Thyroid gland (tissue), 4 donors: ENCODE data around the gene ACVR2A. TPM values are rescaled to one million over a fixed set of nuclear protein-coding genes. Genes with fewer than 3 reads are reported as not detected.

Experiments used
- DNase-seq, 2 donors: peaks; one replicate each; pipeline ENCODE4 v3.0.0-alpha.2; 2019
- H3K27ac ChIP-seq, 3 donors: fragments of 200-600 bp; sonication (generic); 1 replicate in 2 of 3; 2 replicates in 1 of 3; pipeline ENCODE4 v1.5.1; 2016 to 2019; ENCODE audit warnings: mild to moderate bottlenecking in 1 of 3, moderate library complexity in 1 of 3
- H3K27me3 ChIP-seq: fragments of 200-600 bp; sonication (generic); one replicate; pipeline ENCODE4 v1.5.1; 2019
- H3K36me3 ChIP-seq, 2 donors: fragments of 200-600 bp; sonication (generic); one replicate each; pipeline ENCODE4 v1.5.1; 2016 to 2019
- H3K4me1 ChIP-seq, 2 donors: fragments of 200-600 bp; sonication (generic); one replicate each; pipeline ENCODE4 v1.5.1; 2017 to 2019
- H3K4me3 ChIP-seq, 3 donors: fragments of 200-600 bp; sonication (generic); replicated peaks in 1 of 3; 1 replicate in 2 of 3; 2 replicates in 1 of 3; pipeline ENCODE4 v1.5.1; 2016; ENCODE audit warnings: mild to moderate bottlenecking in 1 of 3
- H3K9me3 ChIP-seq: fragments of 200-600 bp; sonication (generic); one replicate; pipeline ENCODE4 v1.5.1; 2017
- CTCF ChIP-seq, 6 experiments: fragments of 200-600 bp in 3 of 6; fragments of 450-650 bp in 3 of 6; sonication (generic) in 3 of 6; IDR thresholded peaks; one replicate each; pipeline ENCODE4 v1.5.1; 2016 to 2019; ENCODE audit warnings: antibody characterized with exemption in 6 of 6, mild to moderate bottlenecking in 2 of 6, inconsistent platforms in 1 of 6, moderate library complexity in 1 of 6
- POLR2A ChIP-seq, 2 donors: fragments of 450-650 bp; IDR thresholded peaks; one replicate each; pipeline ENCODE4 v1.6.1; 2017; ENCODE audit warnings: antibody characterized with exemption in 2 of 2, mild to moderate bottlenecking in 2 of 2, moderate library complexity in 1 of 2
- WGBS, 2 donors: methylation state at CpG; one replicate each; pipeline ENCODE4 v1.1.5; 2017; 5-methylcytosine and 5-hydroxymethylcytosine counted together
- intact Hi-C: fragments of 100-400 bp; cut with DNase I; formaldehyde crosslinking; loops from one replicate; pipeline ENCODE4 v1.15.1; 2023
- total RNA-seq, 4 donors: library from RNA; depleted of rRNA; stranded (reverse); fragments of >200 nt; gene quantifications; one replicate each; pipeline ENCODE4 v1.2.3, GENCODE V29; 2016

Gene ACVR2A
- total RNA-seq, 4 donors from 2014 or later: 18.4 to 34.9 (median 24.8) TPM

- intact Hi-C loops: no loop called here
Measured at GRCh38 chr2:147873859-147874483, 29.1 kb downstream of the ACVR2A start.

GRCh38 chr2:147879846-147880245 is 35.0 kb downstream of the ACVR2A start:
- Histone ChIP-seq H3K4me1 (peaks cover 6 to 7% of the 10 kb centered on the region in 2 donors), H3K27ac (no peak overlapping the region), H3K4me3 (no peak overlapping the region), H3K36me3 (no peaks in the 10 kb centered on the region), H3K27me3 (no peaks in the 10 kb centered on the region), H3K9me3 (no peaks in the 10 kb centered on the region)
- intact Hi-C loops: no loop called here
- no peak for TF ChIP-seq POLR2A (IDR thresholded peaks at IDR 0.05)
- TF ChIP-seq CTCF (IDR thresholded peaks at IDR 0.05): no peak
- DNase-seq: no peak

More at GRCh38 chr2:147873859-147874483, 29.1 kb downstream of the ACVR2A start:
- DNase-seq: no peak
- no peak overlapping the region for H3K27ac ChIP-seq
- TF ChIP-seq CTCF (IDR thresholded peaks at IDR 0.05) (no peak), POLR2A (IDR thresholded peaks at IDR 0.05) (no peak)
- WGBS, 2 donors: 77 to 97% methylated on average over 1 of the region's 1 CpG
- no peaks in the 10 kb centered on the region for H3K9me3 ChIP-seq
- H3K27me3 ChIP-seq: no peaks in the 10 kb centered on the region
- no peak overlapping the region for H3K4me3 ChIP-seq
- H3K36me3 ChIP-seq: no peaks in the 10 kb centered on the region
- no peaks in the 10 kb centered on the region for H3K4me1 ChIP-seq

GRCh38 chr2:147882631-147883030 is 37.8 kb downstream of the ACVR2A start:
- no peaks in the 10 kb centered on the region for H3K27me3 ChIP-seq
- H3K27ac ChIP-seq: no peak overlapping the region
- no peaks in the 10 kb centered on the region for H3K36me3 ChIP-seq
- TF ChIP-seq CTCF (IDR thresholded peaks at IDR 0.05) (no peak), POLR2A (IDR thresholded peaks at IDR 0.05) (no peak)
- no peak overlapping the region for H3K4me3 ChIP-seq
- no peak for DNase-seq
- peaks cover 9% of the 10 kb centered on the region in 2 donors for H3K4me1 ChIP-seq
- H3K9me3 ChIP-seq: no peaks in the 10 kb centered on the region
- intact Hi-C loops: no loop called here

GRCh38 chr2:147884830-147885229 is 40.0 kb downstream of the ACVR2A start:
- no peaks in the 10 kb centered on the region for H3K36me3 ChIP-seq
- TF ChIP-seq POLR2A (IDR thresholded peaks at IDR 0.05): no peak
- TF ChIP-seq CTCF (IDR thresholded peaks at IDR 0.05): no peak
- no peak overlapping the region for H3K27ac ChIP-seq
- peaks cover 9% of the 10 kb centered on the region in 2 donors for H3K4me1 ChIP-seq
- no peak overlapping the region for H3K4me3 ChIP-seq
- intact Hi-C loops: no loop called here
- H3K9me3 ChIP-seq: no peaks in the 10 kb centered on the region
- no peak for DNase-seq
- no peaks in the 10 kb centered on the region for H3K27me3 ChIP-seq

- no peak overlapping the region for H3K27ac ChIP-seq
- TF ChIP-seq POLR2A (IDR thresholded peaks at IDR 0.05): no peak
- TF ChIP-seq CTCF (IDR thresholded peaks at IDR 0.05): no peak
- DNase-seq: no peak
- H3K4me3 ChIP-seq: no peak overlapping the region
- intact Hi-C loops: no loop called here
- WGBS, 2 donors: 84 to 85% methylated on average over 2 of the region's 2 CpGs
- H3K27me3 ChIP-seq: no peaks in the 10 kb centered on the region
- H3K9me3 ChIP-seq: no peaks in the 10 kb centered on the region
- no peaks in the 10 kb centered on the region for H3K36me3 ChIP-seq
- peaks cover 9% of the 10 kb centered on the region in 2 donors for H3K4me1 ChIP-seq
Measured at GRCh38 chr2:147886136-147886535, 41.3 kb downstream of the ACVR2A start.
